Tibial artery (tissue), 4 donors: ENCODE data around the gene KCNH8.

Experiments
- DNase-seq, 2 donors: peaks; one replicate each; pipeline ENCODE4 v3.0.0-alpha.2; 2019
- H3K27ac ChIP-seq, 2 donors: fragments of 200-600 bp; sonication (generic) in 1 of 2; 1 replicate in 1 of 2; 2 replicates in 1 of 2; pipeline ENCODE4 v1.5.1; 2018 to 2019; ENCODE audit warnings: mild to moderate bottlenecking in 1 of 2
- H3K27me3 ChIP-seq, 2 donors: fragments of 200-600 bp; sonication (generic) in 1 of 2; one replicate each; pipeline versions ENCODE4 v1.5.1 to v1.6.0; 2016 to 2019
- H3K36me3 ChIP-seq, 3 donors: fragments of 200-600 bp; sonication (generic) in 2 of 3; one replicate each; pipeline ENCODE4 v1.5.1; 2016 to 2019; ENCODE audit warnings: mild to moderate bottlenecking in 2 of 3
- H3K4me1 ChIP-seq, 4 donors: fragments of 200-600 bp; sonication (generic) in 2 of 4; 1 replicate in 3 of 4; 2 replicates in 1 of 4; pipeline ENCODE4 v1.5.1; 2016 to 2019
- H3K4me3 ChIP-seq, 2 donors: fragments of 200-600 bp; sonication (generic) in 1 of 2; 1 replicate in 1 of 2; 2 replicates in 1 of 2; pipeline ENCODE4 v1.5.1; 2018 to 2019; ENCODE audit warnings: mild to moderate bottlenecking in 2 of 2
- H3K9me3 ChIP-seq, 3 donors: fragments of 200-600 bp; sonication (generic) in 1 of 3; one replicate each; pipeline ENCODE4 v1.5.1; 2016 to 2019
- intact Hi-C: fragments of 100-400 bp; cut with DNase I; formaldehyde crosslinking; loops from one replicate; pipeline ENCODE4 v1.15.0; 2023; ENCODE audit warnings: low total_unique reads
- TF ChIP-seq, protein P1 (sequence below), 2 experiments: fragments of 200-600 bp in 1 of 2; fragments of 450-650 bp in 1 of 2; IDR thresholded peaks; one replicate each; pipeline ENCODE4 v1.5.1; 2017 to 2019; ENCODE audit warnings: antibody characterized with exemption in 2 of 2, mild to moderate bottlenecking in 1 of 2, moderate library complexity in 1 of 2

KCNH8 gene

DNA sequence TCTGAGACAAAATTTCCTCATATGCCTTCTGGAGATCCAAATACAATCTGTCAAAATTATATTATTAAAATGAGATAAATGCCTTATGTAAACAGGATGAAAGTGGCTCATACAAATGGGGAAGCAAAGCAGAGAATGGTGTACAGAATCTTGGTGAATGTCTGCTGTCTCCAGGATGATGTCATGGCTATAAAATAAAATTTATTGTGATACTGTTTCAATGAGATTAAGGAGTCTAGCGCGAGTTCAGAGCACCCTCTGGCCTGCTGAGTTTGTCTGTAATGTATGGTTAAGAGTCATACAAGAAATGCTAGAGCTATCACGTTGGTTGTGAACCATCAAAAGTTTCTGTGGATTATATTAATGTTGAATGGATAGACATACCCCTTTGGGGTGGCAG is 426.0 kb downstream of the KCNH8 start:
- Histone ChIP-seq H3K9me3 (no peaks in the 10 kb centered on the region), H3K4me3 (no peak overlapping the region), H3K4me1 (no peaks in the 10 kb centered on the region), H3K36me3 (no peaks in the 10 kb centered on the region), H3K27me3 (no peaks in the 10 kb centered on the region), H3K27ac (no peak overlapping the region)
- intact Hi-C loops = no loop called here
- TF ChIP-seq, protein P1, sequence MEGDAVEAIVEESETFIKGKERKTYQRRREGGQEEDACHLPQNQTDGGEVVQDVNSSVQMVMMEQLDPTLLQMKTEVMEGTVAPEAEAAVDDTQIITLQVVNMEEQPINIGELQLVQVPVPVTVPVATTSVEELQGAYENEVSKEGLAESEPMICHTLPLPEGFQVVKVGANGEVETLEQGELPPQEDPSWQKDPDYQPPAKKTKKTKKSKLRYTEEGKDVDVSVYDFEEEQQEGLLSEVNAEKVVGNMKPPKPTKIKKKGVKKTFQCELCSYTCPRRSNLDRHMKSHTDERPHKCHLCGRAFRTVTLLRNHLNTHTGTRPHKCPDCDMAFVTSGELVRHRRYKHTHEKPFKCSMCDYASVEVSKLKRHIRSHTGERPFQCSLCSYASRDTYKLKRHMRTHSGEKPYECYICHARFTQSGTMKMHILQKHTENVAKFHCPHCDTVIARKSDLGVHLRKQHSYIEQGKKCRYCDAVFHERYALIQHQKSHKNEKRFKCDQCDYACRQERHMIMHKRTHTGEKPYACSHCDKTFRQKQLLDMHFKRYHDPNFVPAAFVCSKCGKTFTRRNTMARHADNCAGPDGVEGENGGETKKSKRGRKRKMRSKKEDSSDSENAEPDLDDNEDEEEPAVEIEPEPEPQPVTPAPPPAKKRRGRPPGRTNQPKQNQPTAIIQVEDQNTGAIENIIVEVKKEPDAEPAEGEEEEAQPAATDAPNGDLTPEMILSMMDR (IDR thresholded peaks at IDR 0.05) = no peak
- DNase-seq = no peak

DNA sequence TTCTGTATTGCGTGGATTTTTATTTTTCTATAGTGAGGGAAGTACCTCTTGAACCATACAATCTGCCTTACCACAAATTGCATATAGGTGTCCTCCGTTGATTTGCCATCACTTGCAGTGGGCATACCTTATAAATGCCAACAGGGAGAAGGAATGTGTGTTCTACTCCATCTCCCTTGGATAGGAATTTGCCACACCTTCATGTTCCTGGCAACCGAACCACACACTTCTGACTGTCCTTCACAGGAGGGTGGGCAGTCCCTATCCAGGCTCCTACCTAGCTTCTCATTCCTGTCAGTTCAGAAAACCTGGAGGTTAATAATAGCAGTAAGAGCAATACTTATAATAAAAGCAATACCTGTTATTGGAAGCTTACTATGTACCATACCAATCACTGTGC is 428.0 kb downstream of the KCNH8 start:
- TF ChIP-seq, protein P1 (IDR thresholded peaks at IDR 0.05) = no peak
- Histone ChIP-seq H3K27me3 (no peaks in the 10 kb centered on the region), H3K4me3 (no peak overlapping the region), H3K9me3 (no peaks in the 10 kb centered on the region), H3K36me3 (no peaks in the 10 kb centered on the region), H3K4me1 (no peaks in the 10 kb centered on the region), H3K27ac (no peak overlapping the region)
- no peak for DNase-seq
- intact Hi-C loops = no loop called here
